HG03064 (cell line): Measurements from ENCODE around the gene ZNRF1.
"Not testable (repeated sequence)": the region's sequence is repeated elsewhere in the genome, so short reads cannot be mapped to it uniquely, and the experiment has no call there.

Experiments
- ATAC-seq: cut with Tn5 transposase; IDR thresholded peaks from one replicate; pipeline ENCODE4 v1.9.1; 2021; ENCODE audit warnings: low read depth; ENCODE audit not compliant: unreplicated experiment

ZNRF1 gene

DNA sequence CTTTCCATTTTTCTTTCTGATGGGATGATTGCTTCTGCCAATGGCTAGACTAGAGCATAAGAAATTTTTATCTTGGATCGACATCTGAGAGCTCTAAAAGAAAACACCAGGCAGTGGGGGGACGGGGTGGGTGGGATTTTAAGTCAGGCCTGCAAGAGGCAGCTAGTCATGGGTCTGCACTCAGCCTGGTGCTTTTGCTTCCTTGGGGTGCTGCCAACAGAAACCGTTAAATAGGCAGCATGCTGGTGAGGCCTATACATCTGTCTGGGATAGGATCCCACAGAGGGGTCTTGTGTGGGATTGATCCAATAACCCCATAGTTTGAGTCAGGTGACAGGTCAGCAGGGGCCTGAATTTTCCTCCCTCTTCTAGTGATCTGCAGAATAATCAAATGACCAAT, 26.9 kb downstream of the ZNRF1 start:
- ATAC-seq, result no peak

DNA sequence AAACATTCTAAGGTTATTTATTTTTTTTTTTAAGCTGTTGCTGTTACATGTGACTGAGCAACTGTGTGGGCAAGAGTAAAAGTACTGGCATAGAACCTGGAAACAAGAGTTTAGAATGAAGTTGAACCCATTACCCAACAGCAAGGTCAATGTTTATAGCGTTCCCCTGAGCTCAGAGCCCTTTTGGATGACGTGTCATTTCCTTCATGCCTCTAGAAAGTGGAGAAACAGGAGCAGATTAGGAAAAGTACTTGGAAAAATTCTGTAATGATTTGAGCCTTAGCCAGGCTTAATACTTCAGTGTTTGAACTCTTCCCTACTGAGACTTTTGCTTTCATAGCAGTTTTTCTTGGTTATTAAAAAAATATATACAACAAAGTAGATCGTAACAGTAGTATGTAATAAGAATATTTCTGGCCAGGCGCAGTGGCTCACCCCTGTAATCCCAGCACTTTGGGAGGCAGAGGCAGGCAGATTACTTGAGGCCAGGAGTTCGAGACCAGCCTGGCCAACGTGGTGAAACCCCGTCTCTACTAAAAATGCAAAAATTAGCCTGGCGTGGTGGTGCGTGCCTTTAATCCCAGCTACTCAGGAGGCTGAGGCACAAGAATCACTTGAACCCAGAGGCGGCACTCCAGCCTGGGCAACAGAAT, 27.5 kb downstream of the ZNRF1 start:
- not testable (repeated sequence) for ATAC-seq

DNA sequence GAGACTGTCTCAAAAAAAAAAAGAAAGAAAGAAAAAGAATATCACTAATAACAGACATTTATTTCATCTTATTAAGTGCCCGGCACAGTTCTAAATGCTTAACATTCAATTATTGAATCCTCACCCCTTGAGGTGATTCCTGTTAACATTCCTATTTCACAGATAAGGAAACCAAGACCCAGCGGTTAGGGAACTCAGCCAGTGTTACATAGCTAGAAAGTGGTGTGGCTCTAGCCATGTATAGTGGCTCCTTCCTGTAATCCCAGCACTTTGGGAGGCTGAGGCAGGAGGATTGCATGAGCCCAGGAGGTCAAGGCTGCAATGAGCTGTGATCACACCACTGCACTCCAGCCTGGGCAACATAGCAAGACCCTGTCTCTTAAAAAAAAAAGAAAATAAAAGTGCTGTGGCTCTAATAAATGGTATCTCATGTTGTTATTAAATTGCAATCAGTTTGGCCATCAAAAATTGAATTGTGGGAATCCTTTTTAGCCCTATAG, 28.1 kb downstream of the ZNRF1 start:
- no peak for ATAC-seq

DNA sequence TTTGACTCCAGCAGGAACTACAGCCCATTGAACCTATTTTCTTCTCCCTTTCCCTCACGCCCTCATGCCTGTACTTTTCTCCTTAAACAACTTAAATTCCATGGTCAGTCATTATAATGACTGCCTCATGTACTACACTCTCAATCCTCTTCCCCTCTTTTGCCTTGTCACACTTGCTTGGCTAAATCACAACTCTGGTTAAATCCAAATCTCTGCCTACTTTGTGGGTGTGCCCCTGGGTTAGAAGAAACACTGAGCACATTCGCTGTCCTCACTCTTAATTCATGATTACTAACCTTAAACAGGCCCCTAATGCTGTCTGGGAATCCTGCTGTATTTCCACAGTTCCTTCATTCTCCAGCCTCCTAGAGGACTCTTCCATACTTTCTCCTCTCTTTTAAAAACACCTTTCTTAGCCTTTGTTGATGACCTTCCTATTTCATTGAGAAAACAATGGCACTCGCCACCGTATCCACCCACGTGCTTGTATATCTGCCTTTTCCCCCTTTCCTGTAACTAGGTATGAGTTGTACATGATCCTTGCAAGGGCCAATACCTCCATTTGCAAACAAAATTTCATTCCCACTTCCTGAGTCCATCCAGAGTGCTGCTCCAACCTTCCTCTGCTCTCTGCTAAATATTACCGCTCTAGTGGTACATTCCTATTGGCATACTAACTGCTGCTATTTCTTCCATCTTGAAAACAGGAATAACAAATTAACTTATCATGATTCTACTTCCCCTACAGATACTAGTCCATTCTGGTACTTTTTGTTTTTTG, 28.9 kb downstream of the ZNRF1 start:
- ATAC-seq, result no peak

- ATAC-seq, result no peak
Measured at GRCh38 chr16:75028544-75029135, 29.8 kb downstream of the ZNRF1 start.

- ATAC-seq, result no peak
Measured at GRCh38 chr16:75029854-75030253, 31.0 kb downstream of the ZNRF1 start.

GRCh38 chr16:75032655-75033054, 33.8 kb downstream of the ZNRF1 start:
- ATAC-seq, result no peak

DNA sequence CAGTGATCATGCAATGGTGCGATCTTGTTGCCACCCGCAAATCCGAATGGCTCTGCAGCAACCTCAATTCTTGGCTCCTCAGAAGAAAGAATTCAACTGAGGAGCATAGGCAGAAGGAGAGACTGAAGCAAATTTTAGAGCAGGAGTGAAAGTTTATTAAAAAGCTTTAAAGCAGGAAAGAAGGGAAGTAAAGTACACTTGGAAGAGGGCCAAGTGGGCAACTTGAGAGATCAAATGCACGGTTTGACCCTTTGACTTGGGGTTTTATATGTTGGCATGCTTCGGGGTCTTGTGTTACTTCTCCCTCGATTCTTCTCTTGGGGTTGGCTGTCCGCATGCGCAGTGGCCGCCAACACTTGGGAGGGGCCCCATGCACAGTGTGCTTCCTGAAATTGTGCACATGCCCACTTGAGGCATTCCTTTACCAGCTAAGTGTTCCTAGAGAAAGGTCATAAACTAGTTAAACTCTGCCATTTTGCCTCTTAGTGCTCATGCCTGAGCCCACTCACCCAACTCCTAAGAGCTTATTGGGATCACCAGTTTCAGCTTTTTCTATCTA, 36.7 kb downstream of the ZNRF1 start:
- ATAC-seq, result no peak

- no peak for ATAC-seq
Measured at GRCh38 chr16:75038036-75038858, 39.4 kb downstream of the ZNRF1 start.

- no peak for ATAC-seq
Measured at GRCh38 chr16:75039941-75040340, 41.1 kb downstream of the ZNRF1 start.

GRCh38 chr16:75042426-75043174, 43.8 kb downstream of the ZNRF1 start:
- peak; percentile 21 for ATAC-seq

DNA sequence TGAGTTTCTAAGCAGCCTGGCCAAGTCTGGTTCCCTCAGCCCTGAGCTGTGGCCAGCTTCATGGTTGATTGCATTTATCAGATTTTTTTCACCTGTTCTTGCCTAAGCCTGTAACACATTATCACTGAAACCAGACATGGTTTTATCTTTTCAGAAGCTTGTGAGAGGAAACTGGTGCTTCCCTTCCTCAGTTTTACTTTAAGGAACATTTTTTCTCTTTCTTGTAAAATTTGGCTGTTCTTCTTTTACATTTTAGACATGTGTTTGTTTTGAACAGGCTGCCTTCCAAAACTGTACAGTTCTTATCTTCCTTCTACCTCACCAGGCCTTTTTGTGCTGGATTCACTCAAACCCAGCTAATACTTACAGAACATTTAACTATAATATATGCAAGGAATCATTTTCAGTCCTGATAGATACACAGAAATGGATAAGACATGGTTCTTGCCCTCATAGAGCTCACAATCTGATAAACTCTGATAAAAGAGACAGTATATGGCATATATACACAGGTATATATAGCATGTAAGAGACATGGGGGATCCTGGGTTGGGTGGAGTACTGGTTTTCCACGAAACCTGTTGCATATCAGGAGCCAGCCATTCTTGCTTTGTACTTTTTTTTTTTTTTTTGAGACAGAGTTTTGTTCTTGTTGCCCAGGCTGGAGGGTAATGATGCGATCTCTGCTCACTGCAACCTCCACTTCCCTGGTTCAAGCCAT, 44.5 kb downstream of the ZNRF1 start:
- peak; percentile 81 for ATAC-seq

DNA sequence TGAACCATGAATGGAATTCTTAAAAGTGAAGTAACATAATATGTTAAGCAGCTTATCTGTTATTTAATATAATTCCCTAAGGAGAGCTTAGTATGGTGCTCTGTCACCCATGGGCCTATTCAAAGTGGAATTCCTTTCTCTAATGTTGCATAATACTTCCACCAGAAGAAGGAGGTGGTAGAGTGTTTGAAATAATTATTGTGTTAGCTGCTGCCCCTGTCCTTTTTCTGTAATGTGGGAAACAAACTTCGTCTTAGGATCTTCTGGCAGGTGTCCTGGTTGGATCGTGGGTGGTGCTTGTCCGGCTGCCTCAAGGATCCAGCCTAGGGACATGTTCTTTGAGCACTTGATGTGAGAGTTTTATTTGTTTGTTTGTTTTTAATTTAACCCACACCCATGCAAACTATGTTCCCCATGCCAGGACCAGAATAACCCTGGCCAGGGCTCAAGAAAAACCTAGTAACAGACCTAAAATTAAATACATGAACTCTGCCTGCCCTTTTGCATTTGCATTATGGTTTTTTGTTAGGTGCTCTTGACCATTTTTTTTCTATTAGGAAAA, 46.1 kb downstream of the ZNRF1 start:
- ATAC-seq, result no peak

- ATAC-seq, result no peak
Measured at GRCh38 chr16:75045424-75045823, 46.6 kb downstream of the ZNRF1 start.

GRCh38 chr16:75048054-75048453, 49.2 kb downstream of the ZNRF1 start:
- ATAC-seq, result no peak

DNA sequence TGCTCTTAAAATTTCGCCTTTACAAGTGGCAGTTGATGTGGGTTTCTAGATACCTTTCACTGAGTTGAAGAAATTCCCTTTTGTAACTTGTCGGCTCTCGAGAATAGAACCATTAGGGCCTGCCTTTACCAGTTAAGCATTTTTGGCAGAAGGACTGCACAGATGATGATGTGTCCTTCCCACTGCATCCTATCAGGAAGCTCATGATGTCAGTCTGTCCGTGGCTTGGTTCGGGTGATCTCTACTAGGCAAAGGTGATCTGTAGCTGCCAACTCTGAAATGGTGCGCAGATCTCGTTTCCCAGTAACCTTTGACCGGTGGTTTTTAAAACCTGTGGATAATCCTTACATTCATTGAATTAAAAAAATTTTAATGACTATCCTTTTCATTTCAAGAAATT, 49.7 kb downstream of the ZNRF1 start:
- ATAC-seq, result no peak

GRCh38 chr16:75052481-75053202, 53.8 kb downstream of the ZNRF1 start:
- ATAC-seq, result no peak
